ENCODE results near the gene RFWD3.
"Not testable (repeated sequence)": the region's sequence is repeated elsewhere in the genome, so short reads cannot be mapped to it uniquely, and the experiment has no call there.

RFWD3 gene

DNA sequence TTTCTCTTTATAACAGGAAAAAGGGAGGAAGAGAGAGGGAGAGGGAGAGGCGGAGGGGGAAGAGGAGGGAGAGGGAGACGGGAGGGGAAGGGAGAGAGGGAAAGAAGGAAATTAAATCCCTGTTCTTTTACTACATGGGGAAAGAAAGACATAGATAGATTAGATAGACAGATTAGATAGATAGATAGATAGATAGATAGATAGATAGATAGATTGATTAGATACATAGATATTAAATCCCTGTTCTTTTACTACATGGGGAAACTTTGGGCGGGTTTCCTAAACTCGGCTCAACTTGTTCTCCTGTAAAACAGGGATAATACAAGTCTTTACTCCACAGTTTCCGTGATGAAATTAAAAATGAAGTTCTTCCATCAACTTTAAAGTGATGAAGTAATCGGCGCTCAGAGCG, 661 bp downstream of the RFWD3 start:
- no peak for DNase-seq

DNA sequence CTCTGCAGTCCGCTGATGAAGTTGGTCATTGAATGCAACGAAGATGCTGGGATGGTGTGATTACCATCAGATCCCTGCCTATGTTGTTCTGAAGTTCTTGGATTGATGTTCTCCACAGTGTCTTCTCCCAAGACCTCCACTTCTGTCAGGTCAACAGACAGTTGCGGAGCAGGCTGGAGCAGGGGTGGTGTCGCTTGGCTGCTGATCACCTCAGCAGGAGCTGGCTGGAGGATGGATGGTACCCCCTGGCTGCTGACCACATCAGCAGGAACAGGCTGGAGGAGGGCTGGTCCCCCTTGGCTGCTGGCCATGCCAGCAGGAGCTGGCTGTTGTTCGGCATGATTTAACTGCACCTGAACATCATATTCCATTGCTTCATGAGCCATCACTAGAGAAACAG, 5.6 kb downstream of the RFWD3 start:
- DNase-seq = no peak

DNA sequence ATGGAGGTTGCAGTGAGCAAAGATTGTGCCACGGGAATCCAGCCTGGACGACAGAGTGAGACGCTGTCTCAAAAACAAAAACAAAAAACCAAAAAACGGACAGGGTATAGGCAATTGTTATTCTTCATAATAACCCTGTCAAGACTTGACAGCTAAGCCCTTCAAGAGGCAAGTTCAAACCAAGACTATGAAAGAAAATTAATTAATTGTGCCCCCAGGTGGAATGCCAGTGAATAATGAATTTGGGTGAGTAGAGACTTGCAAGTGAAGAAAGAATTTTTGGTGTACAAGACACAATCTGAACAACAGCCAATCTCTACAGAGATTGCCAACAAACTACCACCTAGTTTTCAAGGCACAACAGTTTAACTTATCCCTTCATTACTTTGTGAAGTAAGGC, 6.3 kb downstream of the RFWD3 start:
- no peak for DNase-seq

DNA sequence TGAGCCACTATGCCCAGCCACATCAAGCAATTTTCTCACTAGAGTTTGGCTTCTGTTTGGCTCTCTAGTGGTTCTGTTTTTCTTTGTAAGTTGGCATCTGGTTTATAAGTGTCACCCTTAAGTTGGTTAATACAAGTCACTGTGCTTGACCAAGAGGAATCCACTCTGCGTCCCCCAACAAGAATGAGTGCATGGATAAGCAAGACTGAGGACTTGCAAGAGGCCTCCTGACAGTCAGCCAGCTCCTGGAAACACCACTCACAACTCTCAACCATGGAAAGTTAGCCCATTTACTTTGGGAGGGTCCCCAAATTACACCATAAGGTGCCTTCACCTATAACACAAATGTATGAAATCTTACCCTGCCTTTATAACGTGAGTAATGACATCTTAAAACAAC, 7.6 kb downstream of the RFWD3 start:
- no peak for DNase-seq

DNA sequence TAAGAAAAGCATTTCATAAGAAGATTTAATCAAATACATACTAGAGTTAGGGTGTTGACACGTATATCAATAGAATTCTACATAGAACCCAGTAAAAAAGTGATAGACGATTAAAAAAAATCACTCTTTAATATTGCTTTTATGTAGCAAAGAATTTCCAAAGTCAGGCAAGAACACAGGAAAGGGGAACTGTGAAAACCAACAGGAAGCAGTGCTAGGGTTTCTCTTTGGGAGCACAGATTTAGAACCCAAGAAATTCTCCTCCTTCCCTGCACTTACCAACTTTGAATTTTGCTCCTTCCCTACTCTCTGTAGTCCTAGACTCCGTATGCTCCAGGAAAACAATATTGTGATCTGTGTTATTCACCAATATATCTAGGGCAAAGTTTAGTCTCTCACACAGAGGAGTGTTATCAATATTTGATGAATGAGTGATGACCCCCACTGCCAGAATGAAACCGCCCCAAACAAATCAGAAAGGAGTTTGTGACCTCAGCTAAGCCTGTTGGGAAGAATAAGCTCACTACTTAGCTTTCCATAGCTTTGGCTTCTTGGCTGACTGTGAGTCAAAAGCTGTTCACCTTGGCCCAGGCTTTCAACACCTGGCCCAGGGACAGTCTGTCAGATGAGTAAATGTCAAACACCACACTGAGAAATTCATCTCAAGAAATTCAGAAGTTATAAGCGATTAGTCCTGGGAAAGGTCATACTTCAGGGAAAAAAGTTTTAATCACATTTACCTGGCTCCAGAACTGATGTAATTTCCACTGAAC, 8.6 kb downstream of the RFWD3 start:
- no peak for DNase-seq

DNA sequence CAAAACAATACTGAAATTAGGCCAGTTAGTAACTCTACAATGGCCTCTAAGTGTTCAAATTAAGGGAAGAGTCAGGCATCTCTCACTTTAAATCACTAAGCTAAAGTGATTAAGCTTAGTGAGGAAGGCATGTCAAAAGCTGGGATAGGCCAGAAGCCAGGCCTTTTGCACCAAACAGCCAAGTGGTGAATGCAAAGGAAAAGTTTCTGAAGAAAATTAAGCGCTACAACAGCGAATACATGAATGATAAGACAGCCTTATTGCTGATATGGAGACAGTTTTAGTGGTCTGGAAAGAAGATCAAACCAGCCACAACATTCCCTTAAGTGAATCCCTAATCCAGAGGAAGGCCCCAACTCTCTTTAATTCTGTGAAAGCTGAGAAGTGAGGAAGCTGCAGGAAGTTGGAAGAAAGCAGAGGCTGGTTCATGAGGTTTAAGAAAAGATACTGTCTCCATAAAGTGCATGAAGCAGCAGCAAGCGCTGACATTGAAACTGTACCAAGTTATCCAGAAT, 12.1 kb downstream of the RFWD3 start:
- no peak for DNase-seq

DNA sequence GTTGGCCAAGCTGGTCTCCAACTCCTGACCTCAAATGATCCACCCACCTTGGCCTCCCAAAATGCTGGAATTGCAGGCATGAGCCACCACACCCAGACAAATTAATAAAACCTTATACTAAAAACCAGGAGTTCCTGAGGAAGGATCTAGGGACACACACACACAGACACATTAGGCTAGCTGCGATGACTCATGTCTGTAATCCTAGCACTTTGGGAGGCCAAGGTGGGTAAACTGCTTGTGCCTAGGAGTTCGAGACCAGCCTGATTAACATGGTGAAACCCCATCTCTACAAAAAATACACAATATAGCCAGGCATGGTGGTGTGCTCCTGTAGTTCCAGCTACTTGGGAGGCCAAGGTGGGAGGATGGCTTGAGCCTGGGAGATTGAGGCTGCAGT, 13.8 kb downstream of the RFWD3 start:
- DNase-seq = not testable (repeated sequence)

DNA sequence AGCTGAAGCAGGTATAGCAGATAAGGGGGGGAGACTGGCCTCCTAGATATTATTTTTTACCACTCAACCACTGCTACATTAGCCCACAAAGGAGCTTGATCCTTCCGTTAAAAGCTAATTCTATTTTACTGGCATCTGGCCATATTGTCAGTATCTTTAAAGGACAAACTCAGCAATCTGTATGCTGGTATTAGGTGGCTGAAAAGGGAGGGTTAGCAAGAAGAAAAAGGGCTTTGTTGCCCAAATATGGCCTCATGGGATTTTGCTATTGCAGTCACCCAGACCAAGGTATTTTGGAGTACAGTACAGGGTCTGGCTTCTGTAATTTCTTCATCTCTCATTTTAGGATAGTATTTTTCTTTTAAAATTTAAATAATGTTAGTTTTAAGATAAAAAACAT, 14.4 kb downstream of the RFWD3 start:
- no peak for DNase-seq

DNA sequence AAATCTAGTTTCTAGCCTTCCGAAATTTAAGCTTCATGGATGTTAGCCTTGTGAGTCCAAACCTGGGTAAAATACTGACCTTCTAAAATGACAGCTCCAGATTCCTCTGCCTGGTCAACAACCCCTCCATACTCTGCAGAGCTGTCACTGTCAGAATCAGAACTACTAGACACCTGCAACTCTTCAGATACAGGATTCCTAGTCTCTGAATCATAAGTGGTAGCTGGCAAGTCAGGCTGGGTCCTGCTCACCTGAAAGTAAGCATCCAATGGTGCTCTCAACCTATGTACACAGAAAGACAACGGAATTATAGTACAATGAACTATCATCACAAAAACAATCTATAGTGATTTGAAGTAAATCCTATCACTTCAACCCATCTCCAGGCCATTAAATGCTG, 14.8 kb downstream of the RFWD3 start:
- no peak for DNase-seq

DNA sequence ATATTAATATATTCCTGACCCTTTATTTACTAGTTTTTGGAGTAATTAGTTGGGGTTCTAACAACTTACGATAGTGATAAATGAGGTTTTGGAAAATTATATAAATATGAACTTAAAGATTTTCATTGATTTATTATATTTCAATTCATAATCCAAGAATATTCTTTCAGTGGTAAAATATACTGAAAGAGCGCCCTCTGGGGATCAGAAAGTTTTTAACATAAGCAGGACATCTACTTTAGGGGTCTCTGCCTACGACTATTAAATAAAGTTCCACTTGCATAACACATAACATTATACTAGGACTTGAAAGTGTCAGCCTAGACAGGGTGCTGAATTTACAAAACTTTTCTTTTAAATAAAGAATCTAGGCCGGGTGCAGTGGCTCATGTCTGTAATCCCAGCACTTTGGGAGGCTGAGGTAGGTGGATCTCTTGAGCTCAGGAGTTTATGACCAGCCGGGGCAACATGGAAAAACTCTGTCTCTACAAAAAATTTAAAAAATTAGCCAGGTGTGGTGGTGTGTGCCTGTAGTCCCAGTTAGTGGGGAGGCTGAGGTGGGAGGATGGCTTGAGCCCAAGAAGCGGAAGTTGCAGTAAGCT, 15.6 kb downstream of the RFWD3 start:
- DNase-seq = no peak

DNA sequence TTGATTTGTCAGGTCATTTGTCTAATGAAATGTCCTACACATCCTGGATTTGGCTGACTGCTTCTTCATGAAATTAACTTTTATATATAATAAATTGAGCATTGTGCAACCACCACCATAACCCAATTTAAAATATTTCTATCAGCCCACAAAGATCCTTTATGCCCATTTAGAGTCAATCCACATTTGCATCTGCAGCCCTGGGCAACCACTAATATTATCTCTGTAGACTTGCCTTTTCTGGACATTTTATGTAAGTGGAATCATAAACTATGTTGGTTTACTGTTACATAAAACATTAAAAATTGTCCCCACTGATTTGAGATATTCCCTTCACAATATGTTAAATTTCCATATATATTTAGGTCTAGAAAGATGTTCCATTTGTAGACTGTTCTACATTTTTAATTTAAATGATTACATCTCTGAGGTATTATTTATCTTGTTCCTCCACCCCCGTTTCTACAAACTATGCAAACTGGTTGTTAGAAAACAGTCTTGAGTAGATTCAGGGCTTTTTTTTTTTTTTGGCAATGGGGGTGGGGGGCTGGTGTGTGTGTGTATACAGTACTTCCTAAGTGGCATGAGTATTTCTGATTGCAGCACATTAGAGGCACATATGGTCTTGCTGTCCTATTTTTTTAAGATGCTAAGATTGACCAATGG, 16.7 kb downstream of the RFWD3 start:
- no peak for DNase-seq

DNA sequence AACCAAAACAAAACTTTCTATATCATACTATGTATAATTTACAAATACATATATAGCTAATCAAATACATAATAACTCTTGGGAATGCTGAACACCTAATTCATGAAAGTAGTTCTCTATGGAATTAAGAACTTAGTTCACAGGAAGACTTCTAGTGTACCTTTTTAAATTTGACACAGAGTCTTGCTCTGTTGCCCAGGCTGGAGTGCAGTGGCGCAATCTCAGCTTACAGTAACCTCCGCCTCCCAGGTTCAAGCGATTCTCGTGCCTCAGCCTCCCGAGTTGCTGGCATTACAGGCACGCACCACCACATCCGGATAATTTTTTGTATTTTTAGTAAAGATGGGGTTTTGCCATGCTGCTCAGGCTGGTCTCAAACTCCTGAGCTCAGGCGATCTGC, 24.7 kb downstream of the RFWD3 start:
- DNase-seq = no peak

DNA sequence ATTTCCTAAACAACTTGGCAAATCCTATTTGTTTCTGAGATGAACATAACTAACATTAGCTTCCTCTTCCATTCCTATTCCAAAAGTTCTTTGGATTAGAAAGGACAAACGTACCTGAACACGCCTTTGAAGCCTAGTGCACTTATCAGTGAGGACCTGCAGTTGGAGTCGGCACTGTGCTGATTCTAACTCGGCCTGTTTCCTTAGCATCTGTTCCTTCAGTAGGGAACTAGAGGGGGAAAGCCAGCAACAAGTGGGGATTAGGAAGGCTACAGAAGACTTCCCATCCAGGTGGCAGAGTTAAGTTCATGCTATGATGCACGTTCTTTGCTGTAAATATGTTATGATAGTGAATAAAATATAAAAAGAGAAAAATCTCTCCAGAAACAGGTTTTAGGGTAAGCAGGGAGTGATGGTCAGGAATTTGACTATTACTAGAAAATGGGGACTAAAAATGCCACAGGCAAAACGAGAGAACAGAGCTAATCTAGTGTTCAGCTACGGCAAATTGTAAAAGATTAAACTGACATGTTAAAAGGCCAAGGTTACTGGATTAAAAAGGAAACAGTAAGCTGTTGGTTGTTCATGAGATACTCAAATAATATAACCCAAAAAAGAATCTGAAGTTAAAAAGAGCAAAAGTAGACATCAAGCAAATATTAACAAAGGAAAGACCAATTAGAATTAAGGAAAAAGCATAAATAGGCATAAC, 28.8 kb downstream of the RFWD3 start:
- DNase-seq = no peak

DNA sequence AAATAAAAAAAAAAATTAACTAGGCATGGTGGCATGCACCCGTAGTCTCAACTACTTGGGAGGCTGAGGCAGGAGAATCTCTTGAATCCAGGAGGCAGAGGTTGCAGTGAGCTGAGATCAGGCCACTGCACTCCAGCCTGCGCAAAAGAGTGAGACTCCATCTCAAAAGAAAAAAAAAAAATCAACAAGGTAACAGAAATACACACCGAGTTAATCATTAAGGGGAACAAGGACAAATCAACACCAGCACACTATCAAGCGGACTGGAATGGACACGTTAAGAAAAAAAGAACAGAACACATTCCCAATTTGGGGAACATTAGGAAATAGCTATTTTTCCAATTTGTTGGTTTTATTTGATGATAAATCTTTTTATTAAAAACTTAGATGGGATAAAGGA, 31.4 kb downstream of the RFWD3 start:
- DNase-seq = no peak

DNA sequence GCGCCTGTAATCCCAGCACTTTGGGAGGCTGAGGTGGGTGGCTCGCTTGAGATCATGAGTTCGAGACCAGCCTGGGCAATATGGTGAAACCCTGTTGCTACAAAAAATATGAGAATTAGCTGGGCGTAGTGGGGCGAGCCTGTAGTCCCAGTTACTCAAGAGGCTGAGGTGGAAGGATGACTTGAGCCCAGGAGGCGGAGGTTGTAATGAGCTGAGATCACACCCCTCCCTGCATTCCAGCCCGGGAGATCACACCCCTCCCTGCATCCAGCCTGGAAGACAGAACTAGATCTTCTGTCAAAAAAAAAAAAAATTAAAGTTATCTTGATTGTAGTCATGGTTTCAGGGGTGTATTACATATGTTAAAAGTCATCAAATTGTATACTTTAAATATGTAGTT, 33.0 kb downstream of the RFWD3 start:
- no peak for DNase-seq

DNA sequence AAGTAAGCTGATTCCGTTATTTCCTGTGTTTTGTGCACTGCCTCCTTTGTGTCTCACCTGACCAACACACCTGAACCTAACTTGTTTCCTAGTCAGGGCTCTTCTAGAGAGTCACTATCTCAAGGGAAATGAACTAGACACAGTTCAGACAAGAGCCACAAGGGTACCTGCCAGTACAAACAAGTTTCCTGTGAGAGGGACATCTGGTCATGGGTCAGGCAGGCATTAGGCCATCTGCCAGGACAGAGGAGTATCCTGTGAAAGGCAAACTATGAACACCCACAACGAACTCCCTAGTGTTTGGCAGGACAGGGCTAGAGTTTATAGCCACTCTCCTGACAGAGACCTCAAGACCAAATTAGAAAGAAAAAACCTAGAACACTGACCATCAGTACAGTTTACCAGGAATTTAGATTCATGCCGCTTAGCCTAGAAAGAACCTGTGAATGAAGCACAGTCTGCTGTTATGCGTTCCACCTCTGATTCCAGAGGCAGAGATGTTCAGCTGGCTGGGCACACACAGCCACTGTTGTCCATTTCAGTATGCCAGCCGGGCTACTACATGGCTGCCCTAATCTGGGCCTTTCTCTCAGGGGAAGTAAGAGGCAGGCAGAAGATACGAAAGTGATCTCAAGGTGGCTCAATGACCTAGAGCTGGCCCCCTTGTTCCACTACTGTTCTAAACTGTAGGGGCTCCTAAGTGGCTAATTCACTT, 39.0 kb downstream of the RFWD3 start:
- no peak for DNase-seq

DNA sequence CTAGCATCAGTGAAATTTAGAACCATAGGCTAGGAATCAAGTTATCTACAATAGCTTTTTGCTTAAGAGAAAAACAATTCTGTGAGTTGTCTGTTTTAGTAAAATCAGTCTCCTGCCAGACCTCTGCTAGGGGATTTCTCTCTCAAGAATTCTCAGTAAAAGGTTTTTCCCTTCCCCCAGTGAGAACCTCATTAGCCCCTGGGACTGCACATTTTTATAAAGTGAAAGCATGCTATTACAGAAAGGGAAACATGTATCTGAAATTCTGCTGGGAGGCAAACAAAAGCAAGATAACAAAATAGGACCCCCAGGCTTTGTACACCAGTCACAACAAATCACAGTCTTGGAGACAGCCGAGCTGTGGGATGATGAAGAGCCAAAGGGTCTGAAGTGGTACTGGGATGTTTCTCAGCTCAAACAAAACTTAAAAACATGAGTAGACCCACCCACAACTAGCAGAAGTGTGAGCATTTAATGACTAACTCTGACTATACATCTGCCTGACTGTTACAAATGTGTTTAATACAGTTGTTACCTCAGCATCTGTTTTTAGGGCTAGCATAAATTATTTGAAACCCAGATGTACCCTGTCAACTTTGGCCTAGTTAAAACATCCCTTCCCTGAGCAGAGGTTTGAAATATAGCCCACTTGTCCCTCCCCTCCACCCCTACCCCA, 39.8 kb downstream of the RFWD3 start:
- DNase-seq = no peak

DNA sequence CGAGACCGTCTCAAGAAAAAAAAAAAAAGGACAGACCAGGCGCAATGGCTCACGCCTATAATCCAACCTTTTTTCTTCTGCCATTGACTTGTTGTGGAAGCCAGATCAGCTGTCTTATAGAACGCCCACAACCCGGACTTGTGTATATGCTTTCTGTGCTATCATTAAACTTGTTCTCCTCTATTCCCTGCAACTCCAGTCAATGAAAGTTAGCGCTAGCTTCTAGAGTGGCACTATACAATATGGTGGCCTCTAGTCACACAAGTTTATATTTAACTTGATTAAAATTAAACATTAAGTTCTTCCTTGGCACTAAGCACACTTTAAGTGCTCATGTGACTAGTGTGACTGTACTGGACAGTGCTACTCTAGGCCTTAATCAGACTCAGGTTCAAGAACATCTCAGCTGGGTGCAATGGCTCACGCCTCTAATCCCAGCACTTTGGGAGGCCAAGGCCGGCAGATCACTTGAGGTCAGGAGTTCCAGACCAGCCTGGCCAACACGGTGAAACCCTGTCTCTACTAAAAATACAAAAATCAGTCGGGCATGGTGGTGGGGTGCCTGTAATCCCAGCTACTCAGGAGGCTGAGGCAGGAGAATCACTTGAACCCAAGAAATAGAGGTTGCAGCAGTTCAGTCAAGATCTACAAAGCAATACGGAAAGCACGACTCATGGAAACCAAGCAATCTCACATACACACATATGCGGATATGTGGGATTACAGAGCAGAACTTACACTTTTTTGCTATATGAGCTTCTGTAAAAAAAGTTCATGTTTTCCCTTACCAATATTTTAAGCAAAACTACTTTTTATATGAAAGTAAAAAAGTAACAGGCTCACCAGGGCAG, 41.0 kb downstream of the RFWD3 start:
- DNase-seq = no peak

DNA sequence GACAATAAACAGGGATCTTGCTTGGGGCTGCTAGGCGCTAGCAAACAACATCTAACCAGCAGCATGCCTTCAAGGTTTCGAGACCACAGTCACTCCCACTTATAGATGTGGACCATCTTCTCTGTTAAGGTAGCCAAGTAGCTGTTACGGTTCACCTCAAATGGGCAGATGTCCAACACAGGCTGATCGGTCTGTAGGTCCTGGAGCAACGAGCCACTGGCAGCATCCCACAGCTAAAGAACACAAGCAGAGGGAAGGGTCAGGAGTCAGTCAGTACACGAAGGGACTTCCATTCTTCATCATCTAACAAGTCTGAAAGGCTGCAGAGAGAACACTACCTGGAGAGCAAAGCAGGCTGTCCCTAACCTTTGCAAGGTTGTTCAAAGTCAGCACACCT, 42.8 kb downstream of the RFWD3 start:
- no peak for DNase-seq

DNA sequence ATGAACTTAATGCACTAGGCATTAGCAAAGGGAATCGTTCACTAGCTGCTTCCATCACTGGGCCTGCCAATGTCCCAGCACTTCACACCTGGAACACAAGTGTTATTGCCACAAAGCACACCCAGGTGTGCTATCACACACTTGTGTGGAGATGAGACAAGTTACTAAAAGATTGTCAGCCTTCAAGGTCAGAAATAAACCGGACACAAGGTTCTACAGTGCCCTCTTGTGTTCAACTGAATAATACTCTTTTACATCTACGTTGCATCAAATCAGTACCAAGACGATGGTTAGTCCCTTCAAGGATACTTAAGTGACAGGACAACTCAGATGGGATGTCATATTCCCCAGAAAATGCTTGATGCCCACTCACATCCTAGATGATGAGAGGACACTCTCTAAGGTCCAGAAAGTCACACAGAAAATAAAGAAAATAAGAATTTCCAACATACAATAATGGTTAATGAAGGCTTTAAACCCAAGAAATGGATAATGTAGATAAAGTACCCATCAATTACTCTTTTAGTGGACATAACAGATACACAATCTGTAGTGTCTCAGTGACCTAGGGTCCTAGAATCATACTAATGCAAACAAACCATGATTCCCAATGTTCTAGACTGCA, 43.4 kb downstream of the RFWD3 start:
- DNase-seq = peak in 1 of 2 donors; percentile 8

DNA sequence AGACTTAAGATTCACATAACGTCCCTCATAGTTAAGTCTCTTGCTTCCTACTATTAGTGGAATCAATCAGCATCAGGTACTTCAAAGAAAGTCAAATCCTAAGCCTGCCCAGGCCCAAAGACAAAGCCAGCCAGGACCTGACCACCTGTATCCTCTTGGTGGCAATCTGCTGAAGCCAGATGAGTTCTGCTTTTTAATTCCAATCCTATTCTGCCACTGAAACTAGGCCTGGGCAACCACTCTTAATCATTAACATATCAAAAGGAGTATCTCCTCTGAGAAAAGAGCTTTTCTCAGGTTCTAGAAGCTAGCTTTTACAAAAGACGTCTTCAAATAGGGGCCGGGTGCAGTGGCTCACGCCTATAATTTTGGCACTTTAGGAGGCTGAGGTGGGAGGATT, 44.7 kb downstream of the RFWD3 start:
- no peak for DNase-seq

All from activated CD4-positive, alpha-beta T cell treated with anti-CD3 and anti-CD28 coated beads for 4 hours (primary cell).